CD4-positive, alpha-beta T cell treated with Interleukin-17A for 4 hours (primary cell): Measurements from ENCODE around the gene HORMAD1.
"Not testable (repeated sequence)": the region's sequence is repeated elsewhere in the genome, so short reads cannot be mapped to it uniquely, and the experiment has no call there.

Source experiments
- DNase-seq: peaks from one replicate; pipeline ENCODE4 v3.0.0-alpha.2; 2020; ENCODE audit warnings: mixed read lengths

HORMAD1 gene

DNA sequence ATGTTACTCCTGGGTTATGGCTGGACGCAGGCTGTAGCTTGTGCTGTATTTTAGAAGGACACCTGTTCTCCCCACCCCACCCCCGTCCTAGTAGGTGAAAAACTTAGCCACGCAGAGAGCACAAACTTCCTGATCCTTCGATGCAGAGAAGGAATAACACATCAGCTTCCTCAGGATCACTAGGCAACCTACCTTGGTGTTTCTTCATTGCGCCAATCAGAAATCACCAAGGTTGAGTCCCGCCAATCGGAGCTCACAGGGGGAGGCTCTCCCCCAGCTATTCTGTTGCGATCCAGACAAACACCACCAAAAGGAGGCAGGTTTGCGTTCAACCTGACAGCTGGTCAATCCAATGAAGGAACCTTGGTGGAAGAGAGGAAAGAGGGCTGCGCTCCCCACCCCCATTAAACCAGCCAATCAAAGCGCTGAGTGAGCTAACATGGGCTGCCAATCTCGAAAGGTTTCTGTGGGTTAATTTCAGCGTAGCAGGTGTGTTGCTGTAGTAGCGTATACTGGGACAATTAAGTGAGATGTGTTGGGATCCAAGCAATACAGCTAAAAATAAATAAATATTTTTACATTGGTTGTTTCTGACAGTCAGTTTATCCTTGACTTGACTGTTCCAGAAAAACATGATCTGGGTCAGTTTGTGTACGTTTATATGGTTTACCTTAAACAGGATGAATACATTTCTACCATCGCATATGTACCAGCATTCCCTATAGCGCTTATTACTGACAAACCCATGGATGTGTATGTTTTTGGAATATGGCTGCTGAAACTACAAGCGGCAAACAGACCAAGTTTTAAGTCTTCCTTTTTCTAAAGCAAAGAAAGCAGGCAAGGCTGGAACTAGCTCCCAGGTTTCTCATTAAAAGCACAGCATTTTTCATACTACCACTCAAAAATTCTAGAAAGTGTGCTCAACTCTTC lies 23.4 kb downstream of the HORMAD1 start, which contains the start of gene GOLPH3L:
Gene GOLPH3L (minus strand): TSS at position 160 of the 933 bp plus-strand sequence. CDS start 2,316 bp downstream, outside the sequence.
- peak; percentile 89 for DNase-seq

DNA sequence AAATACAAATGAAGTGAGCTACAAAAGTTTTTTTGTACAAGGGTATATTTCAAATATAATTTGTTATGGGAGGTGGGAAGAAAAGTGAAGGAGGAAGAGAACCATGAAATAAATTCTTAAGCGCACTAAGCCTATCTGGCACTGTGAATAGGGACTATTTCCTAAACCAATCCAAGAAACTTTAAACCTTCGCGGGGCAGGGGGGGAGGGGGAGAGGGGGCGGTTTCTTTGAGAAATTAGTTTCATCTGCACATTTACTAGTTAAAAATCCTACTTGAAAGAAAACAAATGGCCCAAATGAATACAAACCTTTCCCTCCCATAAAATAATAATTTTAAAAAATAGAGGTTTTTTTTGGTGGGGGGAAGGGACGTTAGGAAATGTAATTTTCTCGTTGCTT lies 24.1 kb downstream of the HORMAD1 start:
- DNase-seq, result no peak

DNA sequence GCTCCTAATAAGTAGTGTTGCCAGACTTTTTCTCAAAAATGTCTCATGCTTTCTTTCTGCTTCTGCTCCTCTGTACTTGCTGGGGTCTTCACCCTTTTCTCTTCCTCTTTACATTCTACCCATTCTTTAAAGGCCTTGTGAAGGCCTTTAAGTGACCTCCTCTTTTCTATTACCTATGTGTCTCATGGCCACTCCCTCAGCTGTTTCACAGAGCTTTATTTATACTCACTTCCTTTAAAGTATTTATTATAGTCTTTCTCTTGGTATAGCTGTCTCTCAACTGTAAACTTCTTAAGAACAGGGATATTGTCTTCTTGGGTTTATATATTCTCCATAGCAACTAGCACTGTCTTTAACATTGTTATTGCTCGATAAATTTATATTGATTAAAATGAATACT lies 24.5 kb downstream of the HORMAD1 start:
- DNase-seq, result no peak

DNA sequence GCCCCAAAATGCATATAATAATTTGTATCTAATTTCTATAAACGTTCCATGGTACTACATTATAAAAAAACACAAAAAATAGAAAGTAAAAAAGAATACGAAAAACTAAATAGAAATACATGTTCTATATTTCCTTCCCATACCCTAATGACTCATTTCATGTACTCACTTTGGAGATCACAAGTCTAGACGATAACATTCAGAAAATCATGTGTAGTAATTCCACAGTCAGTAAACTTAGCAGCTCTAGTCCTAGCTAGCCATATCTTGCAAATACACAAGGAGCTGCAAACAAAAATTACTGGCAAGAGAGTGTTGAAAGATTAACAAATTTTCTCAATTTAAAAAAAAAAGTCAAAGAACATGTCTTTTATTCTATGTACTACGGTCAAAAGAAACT lies 25.1 kb downstream of the HORMAD1 start:
- no peak for DNase-seq

DNA sequence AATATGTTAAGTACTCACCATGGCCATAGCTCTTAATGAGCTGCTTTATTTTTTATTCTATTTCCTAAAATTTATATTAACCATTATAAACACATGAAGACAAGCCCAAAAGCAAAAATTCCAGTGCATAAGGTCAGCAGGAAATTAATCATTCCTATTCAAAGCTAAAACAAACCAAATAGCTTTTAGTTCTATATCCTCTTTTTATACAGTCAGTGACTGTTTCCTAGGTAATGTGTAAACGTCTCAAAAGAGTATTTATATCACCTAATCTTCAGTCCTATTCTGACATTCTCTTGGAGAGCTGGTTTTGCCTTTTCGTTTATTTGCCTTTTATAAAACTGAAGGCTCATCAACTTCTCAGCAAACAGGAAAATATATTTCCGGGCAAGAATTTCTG lies 28.0 kb downstream of the HORMAD1 start:
- no peak for DNase-seq

DNA sequence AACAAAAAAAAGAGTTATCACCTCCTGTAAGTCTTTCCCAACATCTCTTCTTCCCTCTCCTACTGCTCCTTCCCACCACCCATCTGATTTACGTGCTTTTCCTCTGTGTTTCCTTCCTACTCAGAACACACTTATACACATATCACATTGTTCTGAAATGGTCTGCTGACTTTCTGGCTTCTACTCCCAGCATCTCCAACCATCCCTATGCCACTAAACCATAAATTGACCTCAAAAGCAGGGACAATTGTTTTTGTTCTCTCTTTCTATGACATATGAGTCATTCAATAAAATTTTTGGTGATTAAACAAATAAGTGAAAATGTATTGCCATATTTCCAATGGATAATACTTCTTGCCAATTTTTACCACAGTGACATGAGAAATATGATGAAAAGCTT lies 31.9 kb downstream of the HORMAD1 start:
- DNase-seq, result no peak

DNA sequence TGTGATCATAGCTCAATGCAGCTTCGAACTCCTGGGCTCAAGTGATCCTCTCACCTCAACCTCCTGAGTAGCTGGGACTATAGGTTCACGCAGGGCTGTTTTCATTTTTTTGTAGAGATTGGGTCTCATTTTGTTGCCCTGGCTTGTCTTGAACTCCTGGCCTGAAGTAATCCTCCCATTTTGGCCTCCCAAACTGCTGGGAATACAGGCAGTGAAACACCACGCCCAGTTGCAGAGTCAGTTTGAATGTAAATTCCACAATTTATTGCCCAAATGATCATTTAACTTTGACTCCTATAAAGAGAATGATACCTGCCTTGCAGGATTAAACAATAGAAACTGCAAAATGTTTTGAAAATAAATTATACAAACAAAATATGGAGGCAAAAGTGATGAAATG lies 34.4 kb downstream of the HORMAD1 start:
- DNase-seq, result no peak

DNA sequence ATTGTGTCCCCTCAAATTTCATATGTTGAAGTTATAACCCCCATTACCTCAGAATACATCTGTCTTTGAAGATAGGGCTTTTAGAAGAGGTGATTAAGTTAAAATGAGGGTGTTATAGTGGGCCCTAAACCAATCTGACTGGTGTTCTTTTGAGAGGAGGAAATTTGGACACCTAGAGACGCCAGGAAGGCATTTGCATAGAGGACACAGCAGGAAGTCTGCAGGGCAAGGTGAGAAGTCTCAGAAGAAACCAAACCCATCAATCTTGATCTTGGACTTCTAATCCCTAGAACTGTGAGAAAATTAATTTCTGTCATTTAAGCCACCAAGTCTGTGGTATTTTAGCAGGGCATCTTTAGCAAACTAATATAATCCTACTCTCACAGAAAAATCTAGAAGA lies 36.8 kb downstream of the HORMAD1 start:
- DNase-seq, result peak; percentile 7

DNA sequence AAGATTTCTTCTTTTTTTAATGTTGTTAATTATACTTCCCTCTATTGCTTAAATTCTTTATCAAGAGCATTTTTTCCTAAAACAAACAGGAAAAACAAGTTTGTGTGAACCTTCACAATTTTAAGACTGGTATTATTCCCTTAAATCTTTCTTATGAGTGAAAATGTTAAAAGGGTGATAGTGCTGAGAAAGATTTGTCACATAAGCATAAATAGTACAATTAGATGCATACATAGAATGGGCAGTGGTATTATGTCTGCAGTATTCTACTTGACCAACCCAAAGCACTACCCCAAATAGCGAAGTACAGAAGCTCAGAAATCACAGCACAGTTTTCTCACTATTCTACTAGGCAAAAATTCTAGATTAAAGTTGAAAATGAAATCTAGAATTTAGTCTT lies 41.7 kb downstream of the HORMAD1 start:
- no peak for DNase-seq

DNA sequence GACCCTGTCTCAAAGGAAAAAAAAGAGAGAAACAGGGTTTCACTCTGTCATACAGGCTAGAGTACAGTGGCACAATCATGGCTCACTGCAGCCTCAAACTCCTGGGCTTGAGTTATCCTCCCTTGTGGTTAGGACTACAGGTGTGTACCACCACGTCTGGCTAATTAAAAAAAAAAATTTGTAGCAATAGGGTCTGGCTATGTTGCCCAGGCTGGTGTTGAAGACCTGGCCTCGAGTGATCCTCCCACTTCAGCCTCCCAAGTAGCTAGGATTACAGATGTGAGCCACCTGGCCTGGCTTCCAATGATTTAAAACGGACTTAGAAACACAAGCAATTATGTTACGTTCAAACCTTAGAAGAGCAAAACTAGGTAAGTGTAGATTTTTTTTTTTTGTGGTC lies 45.8 kb downstream of the HORMAD1 start:
- DNase-seq, result no peak

DNA sequence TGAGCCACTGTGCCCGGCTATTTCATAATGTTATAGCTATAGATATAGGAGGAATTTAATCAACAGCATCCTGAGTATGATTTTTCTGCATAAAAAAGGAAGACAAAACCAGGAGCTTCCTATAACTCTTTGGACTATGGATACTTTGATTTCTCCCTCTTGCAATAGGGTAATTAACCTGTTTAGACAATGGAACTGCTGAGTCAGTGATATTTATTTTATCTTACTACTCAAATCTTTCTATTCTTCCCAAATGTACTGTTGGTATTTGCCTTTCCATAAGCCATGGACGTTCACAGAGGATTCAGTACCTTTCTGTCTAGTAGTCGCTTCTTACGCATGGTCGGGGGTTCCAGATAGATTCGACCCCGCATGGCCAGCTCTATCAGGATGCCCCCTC lies 57.4 kb downstream of the HORMAD1 start:
- DNase-seq, result no peak

DNA sequence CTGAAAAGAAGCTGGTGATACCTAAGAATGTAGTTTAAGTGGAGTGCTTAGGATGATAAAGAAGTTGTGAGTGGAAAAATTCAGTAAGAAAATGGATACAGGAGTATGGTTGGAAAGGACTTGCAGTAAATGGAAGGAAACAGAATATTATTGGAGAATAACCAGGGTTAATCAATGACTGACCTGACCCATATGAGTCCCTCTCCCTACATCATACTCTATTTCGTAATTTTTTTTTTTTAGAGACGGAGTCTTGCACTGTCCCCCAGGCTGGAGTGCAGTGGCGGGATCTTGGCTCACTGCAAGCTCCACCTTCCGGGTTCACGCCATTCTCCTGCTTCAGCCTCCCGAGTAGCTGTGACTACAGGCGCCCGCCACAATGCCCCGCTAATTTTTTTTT lies 57.9 kb downstream of the HORMAD1 start:
- DNase-seq, result no peak

DNA sequence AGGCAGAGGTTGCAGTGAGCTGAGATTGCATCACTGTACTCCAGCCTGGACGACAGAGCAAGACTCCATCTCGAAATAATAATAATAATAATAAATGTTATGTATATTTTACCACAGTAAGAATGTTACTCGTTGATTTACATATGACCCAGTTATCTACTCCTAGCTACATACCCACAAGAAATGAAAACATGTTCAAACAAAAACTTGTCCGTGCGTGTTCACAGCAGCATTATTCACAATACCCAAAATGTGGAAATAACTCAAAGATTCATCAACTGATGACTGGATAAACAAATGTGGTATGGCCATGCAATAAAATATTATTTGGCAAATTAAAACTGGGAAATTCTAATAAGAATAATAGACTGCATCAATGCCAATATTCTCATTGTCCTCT lies 59.5 kb downstream of the HORMAD1 start:
- DNase-seq, result no peak

DNA sequence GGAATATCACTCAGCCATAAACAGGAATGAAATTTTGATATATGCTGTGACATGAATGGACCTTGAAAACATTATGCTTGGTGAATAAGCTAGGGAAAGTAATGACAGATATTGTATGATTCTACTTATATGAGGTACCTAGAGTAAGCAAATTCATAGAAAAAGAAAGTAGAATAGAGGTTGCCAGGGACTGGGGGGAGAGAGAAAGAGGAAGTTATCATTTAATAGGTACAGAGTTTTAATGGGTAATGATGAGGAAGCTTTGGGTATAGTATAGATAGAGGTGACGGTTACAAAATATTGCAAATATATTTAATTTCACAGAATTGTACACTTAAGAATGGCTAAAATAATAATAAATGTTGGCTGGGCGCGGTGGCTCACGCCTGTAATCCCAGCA lies 60.1 kb downstream of the HORMAD1 start:
- DNase-seq, result no peak

DNA sequence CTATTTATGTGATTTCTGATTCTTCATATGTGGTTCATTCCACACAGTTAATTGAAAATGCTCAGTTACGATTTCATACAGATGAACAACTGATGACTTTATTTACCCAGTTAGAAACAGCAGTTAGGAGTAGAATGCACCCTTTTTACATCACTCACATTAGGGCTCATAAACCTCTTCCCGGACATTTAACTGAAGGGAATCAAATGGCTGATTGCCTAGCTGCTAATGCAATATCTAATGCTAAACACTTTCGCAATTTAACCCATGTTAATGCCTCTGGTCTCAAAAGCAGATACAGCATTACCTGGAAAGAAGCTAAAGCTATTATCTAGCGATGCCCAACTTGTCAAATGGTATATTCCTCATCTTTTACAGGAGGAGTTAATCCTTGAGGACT lies 63.6 kb downstream of the HORMAD1 start:
- DNase-seq, result not testable (repeated sequence)

DNA sequence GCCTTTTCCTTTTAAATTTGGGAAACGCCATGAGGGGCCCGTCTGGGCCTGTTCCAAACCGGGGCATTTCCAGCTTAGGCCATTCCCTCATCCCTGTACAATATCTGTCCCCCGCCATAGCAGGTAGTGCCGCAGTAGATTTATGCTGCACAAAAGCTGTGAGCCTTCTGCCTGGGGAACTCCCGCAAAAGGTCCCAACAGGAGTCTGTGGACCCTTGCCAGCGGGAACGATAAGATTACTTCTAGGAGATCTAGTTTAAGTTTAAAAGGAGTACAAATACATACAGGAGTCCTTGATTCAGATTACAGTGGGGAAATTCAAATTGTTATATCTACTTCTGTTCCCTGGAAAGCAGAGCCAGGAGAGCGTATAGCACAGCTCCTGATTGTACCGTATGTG lies 66.1 kb downstream of the HORMAD1 start:
- not testable (repeated sequence) for DNase-seq

DNA sequence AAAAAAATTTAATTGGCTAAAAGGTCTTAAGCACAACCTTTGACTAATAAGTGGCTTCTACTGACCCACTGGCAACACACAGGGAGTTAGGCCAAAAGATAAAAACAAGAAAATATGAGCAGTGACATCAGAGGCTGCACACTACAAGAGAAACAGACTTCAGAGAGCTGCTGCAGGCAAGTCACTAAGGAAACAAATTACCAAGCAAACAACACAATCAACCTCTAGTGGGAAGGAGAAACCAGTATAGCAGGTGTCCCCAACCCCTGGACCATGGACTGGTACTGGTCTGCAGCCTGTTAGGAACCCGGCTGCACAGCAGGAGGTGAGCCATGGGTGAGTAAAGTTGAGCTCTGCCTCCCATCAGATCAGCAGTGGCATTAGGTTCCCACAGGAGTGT lies 70.5 kb downstream of the HORMAD1 start:
- no peak for DNase-seq

DNA sequence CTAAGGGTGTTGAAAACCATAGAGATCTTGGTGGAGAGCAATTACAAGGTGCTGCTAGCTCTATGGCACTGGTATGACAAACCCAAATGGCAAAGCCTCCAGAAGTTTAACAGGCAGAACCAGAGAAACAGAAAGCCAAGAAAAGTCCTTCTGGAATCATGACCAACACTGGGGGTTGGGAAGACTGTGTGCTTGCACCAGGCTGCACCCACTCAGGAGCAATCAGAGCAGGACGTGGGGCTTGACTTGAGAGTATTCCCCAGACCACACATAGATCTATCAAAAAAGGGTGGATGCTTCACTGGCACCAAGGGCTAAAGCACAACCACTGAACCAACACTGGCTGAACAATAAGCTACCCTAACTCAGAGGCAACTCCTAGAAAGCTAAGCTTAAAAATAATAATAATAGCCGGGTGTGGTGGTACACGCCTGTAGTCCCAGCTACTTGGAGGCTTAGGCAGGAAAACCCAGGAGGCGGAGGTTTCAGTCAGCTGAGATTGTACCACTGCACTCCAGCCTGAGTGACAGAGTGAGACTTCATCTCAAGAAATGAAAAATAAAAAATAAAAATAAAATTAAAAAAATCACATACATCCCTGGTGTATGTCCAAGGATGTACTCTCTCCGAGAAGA lies 71.1 kb downstream of the HORMAD1 start:
- DNase-seq, result no peak
